ENCODE measurements around the gene TNS3. TPM values are rescaled to one million over a fixed set of nuclear protein-coding genes. Genes with fewer than 3 reads are reported as not detected.

Gene TNS3
- total RNA-seq, 4 donors from 2014 or later = 34.6 to 52.5 (median 48.6) TPM

DNA sequence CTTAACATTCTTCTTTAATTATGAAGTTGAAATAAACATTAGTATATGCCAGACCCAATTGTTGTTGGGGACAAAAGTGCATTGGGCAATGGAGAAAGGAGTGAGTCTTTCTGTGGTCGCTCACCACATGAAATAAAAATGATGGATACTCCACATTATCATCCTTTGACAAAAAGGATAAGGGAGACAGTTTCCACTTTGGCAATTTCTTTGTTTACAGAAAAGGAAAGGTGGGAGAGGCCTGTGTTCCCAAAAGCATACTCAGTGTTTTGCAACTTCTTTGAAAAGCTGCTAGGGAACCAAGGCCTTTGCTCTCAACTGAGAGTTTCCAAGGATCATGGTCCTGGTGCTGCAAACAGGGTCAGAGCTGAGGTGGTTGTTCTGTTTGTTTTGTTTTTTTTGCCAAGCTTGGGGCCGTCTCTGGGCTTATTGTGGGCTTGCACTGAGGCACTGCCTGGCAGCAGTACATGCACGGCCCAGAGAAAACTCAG is 341.9 kb downstream of the TNS3 start:
- no peak for DNase-seq (ENCODE audit: extremely low spot score)
- Histone ChIP-seq H3K36me3 (no peaks in the 10 kb centered on the region), H3K4me3 (no peak overlapping the region), H3K4me1 (peaks cover 0 to 5% (median 2%) of the 10 kb centered on the region in 4 donors), H3K27me3 (no peaks in the 10 kb centered on the region), H3K27ac (replicated peaks in 1 of 4) (no peak overlapping the region), H3K9me3 (no peaks in the 10 kb centered on the region)
- TF ChIP-seq EP300 (IDR thresholded peaks at IDR 0.05) (no peak), POLR2AphosphoS5 (IDR thresholded peaks at IDR 0.05) (peak in 1 of 2 donors; percentile 34)
- TF ChIP-seq, protein P1, sequence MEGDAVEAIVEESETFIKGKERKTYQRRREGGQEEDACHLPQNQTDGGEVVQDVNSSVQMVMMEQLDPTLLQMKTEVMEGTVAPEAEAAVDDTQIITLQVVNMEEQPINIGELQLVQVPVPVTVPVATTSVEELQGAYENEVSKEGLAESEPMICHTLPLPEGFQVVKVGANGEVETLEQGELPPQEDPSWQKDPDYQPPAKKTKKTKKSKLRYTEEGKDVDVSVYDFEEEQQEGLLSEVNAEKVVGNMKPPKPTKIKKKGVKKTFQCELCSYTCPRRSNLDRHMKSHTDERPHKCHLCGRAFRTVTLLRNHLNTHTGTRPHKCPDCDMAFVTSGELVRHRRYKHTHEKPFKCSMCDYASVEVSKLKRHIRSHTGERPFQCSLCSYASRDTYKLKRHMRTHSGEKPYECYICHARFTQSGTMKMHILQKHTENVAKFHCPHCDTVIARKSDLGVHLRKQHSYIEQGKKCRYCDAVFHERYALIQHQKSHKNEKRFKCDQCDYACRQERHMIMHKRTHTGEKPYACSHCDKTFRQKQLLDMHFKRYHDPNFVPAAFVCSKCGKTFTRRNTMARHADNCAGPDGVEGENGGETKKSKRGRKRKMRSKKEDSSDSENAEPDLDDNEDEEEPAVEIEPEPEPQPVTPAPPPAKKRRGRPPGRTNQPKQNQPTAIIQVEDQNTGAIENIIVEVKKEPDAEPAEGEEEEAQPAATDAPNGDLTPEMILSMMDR (IDR thresholded peaks at IDR 0.05) = no peak
- intact Hi-C loops (cut with DNase I) = no loop called here
- WGBS = 77% methylated on average over 2 of the region's 3 CpGs

DNA sequence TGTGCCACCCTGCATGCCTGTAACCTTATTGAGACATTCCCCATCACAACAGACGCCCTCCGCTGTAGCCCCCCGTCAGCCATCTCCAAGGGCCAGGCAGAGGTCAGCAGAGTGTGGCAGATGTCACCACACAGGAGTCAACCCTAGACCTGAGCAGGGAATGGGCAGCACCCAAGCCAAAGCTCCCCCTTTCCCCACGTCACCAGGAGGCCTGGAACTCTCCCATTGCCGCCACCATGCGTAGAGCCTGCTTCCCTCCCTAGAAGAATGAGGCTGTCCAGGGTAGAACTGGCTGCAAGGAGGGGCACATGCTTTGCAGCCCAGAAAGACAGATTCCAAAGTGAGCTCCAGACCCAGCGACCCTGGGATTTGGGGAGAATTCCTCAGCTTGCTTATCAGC is 342.9 kb downstream of the TNS3 start:
- 90% methylated on average over 7 of the region's 7 CpGs for WGBS
- peaks cover 0 to 5% (median 2%) of the 10 kb centered on the region in 4 donors for H3K4me1 ChIP-seq
- H3K9me3 ChIP-seq = no peaks in the 10 kb centered on the region
- H3K36me3 ChIP-seq = no peaks in the 10 kb centered on the region
- no peak overlapping the region for H3K4me3 ChIP-seq
- no peak for TF ChIP-seq POLR2AphosphoS5 (IDR thresholded peaks at IDR 0.05)
- H3K27me3 ChIP-seq = no peaks in the 10 kb centered on the region
- H3K27ac ChIP-seq (replicated peaks in 1 of 4) = peak overlapping the region in 2 of 4 donors; percentile 45 to 60
- no peak for DNase-seq (ENCODE audit: extremely low spot score)
- intact Hi-C loops (cut with DNase I) = no loop called here

DNA sequence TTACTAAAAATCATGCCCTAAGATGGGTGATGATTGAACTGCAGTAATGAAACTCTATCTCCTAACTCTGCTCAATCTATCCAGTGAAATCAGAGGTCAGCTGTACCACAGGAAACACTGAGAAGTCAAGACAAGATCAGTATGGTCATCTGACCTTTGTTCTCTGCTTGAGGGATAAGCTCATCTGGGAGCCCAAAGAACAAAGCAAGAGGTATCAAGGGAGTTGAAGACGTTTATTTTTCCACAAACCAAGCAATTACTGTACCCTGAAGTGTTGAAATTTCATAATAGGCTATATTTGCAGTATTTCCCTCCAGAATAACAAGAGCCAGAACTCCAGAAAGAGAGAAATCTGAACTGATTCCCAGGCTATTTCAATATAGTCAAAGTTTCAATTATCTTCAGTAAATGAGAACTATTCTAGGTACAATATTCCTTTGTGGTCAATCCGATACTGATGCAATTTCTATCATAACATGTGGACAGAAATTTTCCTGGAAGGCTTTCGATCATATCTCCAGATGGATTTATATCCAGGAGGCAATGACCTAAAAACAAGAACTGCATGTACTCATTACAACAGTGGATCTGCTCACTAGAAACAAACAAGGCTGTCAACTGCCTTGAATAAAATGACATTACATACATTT is 345.3 kb downstream of the TNS3 start:
- TF ChIP-seq POLR2AphosphoS5 (IDR thresholded peaks at IDR 0.05) = peak in 1 of 2 donors; percentile 4
- TF ChIP-seq, protein P1 (IDR thresholded peaks at IDR 0.05) = no peak
- Histone ChIP-seq H3K36me3 (no peaks in the 10 kb centered on the region), H3K9me3 (no peaks in the 10 kb centered on the region), H3K27ac (replicated peaks in 1 of 4) (no peak overlapping the region), H3K4me1 (peaks cover 0 to 5% (median 2%) of the 10 kb centered on the region in 4 donors), H3K4me3 (no peak overlapping the region), H3K27me3 (no peaks in the 10 kb centered on the region)
- 73% methylated on average over 3 of the region's 3 CpGs for WGBS
- intact Hi-C loops (cut with DNase I) = no loop called here
- DNase-seq (ENCODE audit: extremely low spot score) = no peak

DNA sequence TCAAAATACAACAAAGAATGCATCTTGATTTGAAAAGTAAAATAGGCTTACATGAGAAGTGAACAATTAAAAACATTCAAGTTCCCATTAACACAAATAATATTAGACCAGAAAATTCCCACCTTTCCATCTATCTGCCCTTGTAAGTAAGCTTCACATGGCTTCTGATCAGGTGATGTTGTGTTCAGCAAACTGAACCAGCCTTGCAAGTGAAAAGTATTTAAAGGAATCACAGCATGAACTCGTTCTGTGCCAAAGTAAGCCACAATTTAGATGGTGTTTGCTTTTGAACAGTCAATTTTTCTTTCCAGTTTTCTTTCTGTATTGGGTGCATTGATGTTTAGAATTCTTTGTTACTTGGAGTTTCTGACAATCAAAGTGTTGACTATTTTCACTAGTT is 347.9 kb downstream of the TNS3 start:
- Histone ChIP-seq H3K4me3 (no peak overlapping the region), H3K9me3 (no peaks in the 10 kb centered on the region), H3K27ac (replicated peaks in 1 of 4) (no peak overlapping the region), H3K4me1 (peaks cover 0 to 5% (median 0%) of the 10 kb centered on the region in 4 donors), H3K36me3 (no peaks in the 10 kb centered on the region), H3K27me3 (no peaks in the 10 kb centered on the region)
- DNase-seq (ENCODE audit: extremely low spot score) = no peak
- intact Hi-C loops (cut with DNase I) = no loop called here
- TF ChIP-seq EP300 (IDR thresholded peaks at IDR 0.05) (no peak), POLR2A (IDR thresholded peaks at IDR 0.05; ENCODE audit: low read depth) (no peak), POLR2AphosphoS5 (IDR thresholded peaks at IDR 0.05) (no peak)
- TF ChIP-seq, protein P1 (IDR thresholded peaks at IDR 0.05) = no peak
- 61% methylated on average over 1 of the region's 1 CpG for WGBS

DNA sequence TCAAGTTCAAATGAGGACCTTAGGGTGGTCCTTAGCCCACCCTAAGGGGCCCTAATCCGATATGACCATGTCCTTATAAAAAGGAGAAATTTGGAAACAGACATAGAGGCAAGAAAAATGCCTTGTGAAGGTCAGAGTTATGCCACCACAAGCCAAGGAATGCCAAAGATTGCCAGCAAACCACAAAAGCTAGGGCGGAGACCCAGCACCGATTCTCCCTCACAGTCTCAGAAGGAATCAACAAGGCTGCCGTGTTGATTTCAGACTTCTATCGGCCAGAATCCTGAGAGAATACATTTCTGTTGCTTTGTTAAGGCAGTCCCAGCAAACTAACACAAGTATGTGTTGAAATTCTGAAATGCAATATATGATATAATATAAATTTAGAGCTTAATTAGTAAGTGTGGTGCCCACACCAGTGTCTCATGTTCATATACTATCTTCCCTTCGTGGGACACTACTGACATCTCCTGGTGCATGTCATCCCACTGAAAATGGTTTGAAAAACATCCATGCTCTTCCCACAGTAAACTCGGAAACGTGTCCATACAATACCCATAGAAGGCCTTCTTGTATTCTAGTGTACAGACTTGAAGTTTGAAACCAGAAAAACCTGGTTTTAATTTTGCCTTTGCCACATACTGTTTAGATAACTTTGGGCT is 349.0 kb downstream of the TNS3 start:
- 83% methylated on average over 8 of the region's 8 CpGs for WGBS
- TF ChIP-seq EP300 (IDR thresholded peaks at IDR 0.05) (no peak), POLR2AphosphoS5 (IDR thresholded peaks at IDR 0.05) (no peak), POLR2A (IDR thresholded peaks at IDR 0.05; ENCODE audit: low read depth) (no peak)
- TF ChIP-seq, protein P1 (IDR thresholded peaks at IDR 0.05) = no peak
- Histone ChIP-seq H3K36me3 (no peaks in the 10 kb centered on the region), H3K27me3 (no peaks in the 10 kb centered on the region), H3K27ac (replicated peaks in 1 of 4) (no peak overlapping the region), H3K9me3 (no peaks in the 10 kb centered on the region), H3K4me3 (no peak overlapping the region), H3K4me1 (peaks cover 0 to 7% (median 0%) of the 10 kb centered on the region in 4 donors)
- intact Hi-C loops (cut with DNase I) = no loop called here
- DNase-seq (ENCODE audit: extremely low spot score) = no peak
